Measurements from ENCODE around the gene DUSP5.

Gene DUSP5

DNA sequence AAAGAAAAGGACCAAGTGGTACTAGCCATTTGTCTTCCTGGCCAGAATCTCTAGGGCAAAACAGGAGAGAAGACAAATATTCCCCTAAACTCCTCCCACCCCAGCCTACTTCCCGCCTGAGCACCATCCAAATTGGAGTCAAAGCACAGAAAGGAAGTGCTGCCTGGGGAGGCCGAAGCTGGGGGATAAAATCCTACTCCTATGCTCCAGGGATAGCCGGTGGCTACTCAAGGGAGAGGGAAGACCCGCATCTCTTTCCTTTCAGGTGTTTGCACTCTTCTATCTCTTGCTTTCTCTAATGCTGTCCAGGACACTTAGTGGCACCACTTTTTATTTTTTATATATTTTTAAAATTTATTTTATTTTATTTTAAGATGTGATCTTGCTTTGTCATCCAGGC lies 7.1 kb upstream of the DUSP5 start:
- ChIA-PET POLR2A (interaction anchor here (1.1 kb wide), 1 partner anchor 34 kb away, joined by 4 read pairs; no protein-coding TSS in a partner anchor), CTCF (interaction anchor here (0.7 kb wide), 1 partner anchor 511 kb away, joined by 3 read pairs; no protein-coding TSS in a partner anchor)
- Histone ChIP-seq H3K27ac (ENCODE audit: extremely low read depth, low read depth, low read length) (no peak overlapping the region), H3K9me3 (ENCODE audit: control insufficient read depth, insufficient read depth, low read depth, low read length) (no peaks in the 10 kb centered on the region), H3K4me1 (ENCODE audit: control insufficient read depth, insufficient read depth, low read length) (peaks cover 11% of the 10 kb centered on the region; the same call in 1 of the 2 replicates), H3K4me3 (ENCODE audit: low read depth, low read length) (no peak overlapping the region), H3K36me3 (ENCODE audit: control insufficient read depth in 2 of 2, insufficient read depth in 1 of 2, low read length in 2 of 2) (no peaks in the 10 kb centered on the region)
- TF ChIP-seq PRDM1 (tag by site-specific recombination; IDR thresholded peaks at IDR 0.05) (no peak), ZNF621 (tag by site-specific recombination; IDR thresholded peaks at IDR 0.05) (no peak), ZSCAN30 (tag by site-specific recombination; IDR thresholded peaks at IDR 0.05) (no peak), ZNF114 (tag by site-specific recombination; IDR thresholded peaks at IDR 0.05) (no peak), ZBTB48 (tag by site-specific recombination; IDR thresholded peaks at IDR 0.05) (no peak), ZNF184 (tag by site-specific recombination; IDR thresholded peaks at IDR 0.05) (no peak), ZNF626 (tag by site-specific recombination; IDR thresholded peaks at IDR 0.05) (no peak), ZNF132 (tag by site-specific recombination; IDR thresholded peaks at IDR 0.05; ENCODE audit: borderline replicate concordance) (no peak), ZNF677 (tag by site-specific recombination; IDR thresholded peaks at IDR 0.05) (no peak), SCRT2 (tag by site-specific recombination; IDR thresholded peaks at IDR 0.05) (no peak), ZNF488 (tag by site-specific recombination; IDR thresholded peaks at IDR 0.05) (no peak), ZSCAN5A (tag by site-specific recombination; IDR thresholded peaks at IDR 0.05) (no peak), ZNF302 (tag by site-specific recombination; IDR thresholded peaks at IDR 0.05; ENCODE audit: low read depth) (no peak), KLF1 (tag by site-specific recombination; IDR thresholded peaks at IDR 0.05) (no peak), ZBTB44 (tag by site-specific recombination; IDR thresholded peaks at IDR 0.05) (no peak), ZBTB21 (tag by site-specific recombination; IDR thresholded peaks at IDR 0.05) (no peak), ZNF324 (tag by site-specific recombination; IDR thresholded peaks at IDR 0.05) (no peak), PRDM10 (tag by site-specific recombination; IDR thresholded peaks at IDR 0.05) (no peak), ZNF19 (tag by site-specific recombination; IDR thresholded peaks at IDR 0.05; ENCODE audit: low read depth) (no peak)
- TF ChIP-seq, protein P1, sequence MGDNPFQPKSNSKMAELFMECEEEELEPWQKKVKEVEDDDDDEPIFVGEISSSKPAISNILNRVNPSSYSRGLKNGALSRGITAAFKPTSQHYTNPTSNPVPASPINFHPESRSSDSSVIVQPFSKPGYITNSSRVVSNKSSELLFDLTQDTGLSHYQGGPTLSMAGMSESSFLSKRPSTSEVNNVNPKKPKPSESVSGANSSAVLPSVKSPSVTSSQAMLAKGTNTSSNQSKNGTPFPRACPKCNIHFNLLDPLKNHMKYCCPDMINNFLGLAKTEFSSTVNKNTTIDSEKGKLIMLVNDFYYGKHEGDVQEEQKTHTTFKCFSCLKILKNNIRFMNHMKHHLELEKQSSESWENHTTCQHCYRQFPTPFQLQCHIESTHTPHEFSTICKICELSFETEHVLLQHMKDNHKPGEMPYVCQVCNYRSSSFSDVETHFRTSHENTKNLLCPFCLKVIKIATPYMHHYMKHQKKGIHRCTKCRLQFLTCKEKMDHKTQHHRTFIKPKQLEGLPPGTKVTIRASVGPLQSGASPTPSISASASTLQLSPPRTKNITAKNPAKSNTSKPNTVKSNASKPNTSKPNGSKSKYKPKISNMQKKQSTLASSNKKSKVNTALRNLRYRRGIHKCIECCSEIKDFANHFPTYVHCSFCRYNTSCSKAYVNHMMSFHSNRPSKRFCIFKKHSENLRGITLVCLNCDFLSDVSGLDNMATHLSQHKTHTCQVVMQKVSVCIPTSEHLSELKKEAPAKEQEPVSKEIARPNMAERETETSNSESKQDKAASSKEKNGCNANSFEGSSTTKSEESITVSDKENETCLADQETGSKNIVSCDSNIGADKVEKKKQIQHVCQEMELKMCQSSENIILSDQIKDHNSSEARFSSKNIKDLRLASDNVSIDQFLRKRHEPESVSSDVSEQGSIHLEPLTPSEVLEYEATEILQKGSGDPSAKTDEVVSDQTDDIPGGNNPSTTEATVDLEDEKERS (tag by site-specific recombination; IDR thresholded peaks at IDR 0.05), result no peak
